GM10847 (cell line): Measurements from ENCODE around the gene PRM2.

Experiments used
- POLR2A ChIP-seq: IDR thresholded peaks from 2 replicates; pipeline ENCODE4 v1.6.1; 2011; ENCODE audit not compliant: insufficient read length; ENCODE audit errors: extremely low read depth

The PRM2 gene

DNA sequence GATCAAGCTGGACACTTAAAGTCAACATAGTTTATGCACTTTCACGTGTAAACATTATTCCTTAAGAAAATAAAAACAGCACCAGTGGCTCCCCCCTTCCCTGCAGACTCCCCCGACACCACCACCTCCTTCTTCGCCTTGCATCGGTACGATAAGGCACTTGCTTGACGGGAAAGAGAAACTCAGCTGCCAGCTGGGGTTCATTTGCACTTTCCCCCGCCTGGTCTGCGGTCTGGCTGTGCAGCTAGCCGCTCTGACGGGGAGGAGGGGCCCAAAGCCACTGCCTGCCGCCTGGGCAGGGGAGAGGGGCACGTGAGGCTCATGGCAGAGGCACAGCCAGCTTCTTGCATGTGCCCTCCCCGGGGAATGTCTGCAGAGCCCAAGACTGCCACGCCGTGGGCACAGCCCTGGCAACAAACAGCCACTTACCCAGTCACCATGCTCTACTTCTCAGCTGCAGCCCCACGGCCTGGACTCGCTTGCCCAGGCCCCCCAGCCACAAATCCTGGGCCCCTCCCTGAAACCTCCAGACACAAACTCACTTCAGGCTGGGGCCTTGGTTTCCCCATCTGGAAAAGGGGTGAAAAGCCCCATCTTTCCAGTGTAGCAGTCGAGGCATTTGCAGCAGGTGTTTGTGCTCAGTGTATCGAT, 21.3 kb upstream of the PRM2 start:
- no peak for TF ChIP-seq POLR2A

DNA sequence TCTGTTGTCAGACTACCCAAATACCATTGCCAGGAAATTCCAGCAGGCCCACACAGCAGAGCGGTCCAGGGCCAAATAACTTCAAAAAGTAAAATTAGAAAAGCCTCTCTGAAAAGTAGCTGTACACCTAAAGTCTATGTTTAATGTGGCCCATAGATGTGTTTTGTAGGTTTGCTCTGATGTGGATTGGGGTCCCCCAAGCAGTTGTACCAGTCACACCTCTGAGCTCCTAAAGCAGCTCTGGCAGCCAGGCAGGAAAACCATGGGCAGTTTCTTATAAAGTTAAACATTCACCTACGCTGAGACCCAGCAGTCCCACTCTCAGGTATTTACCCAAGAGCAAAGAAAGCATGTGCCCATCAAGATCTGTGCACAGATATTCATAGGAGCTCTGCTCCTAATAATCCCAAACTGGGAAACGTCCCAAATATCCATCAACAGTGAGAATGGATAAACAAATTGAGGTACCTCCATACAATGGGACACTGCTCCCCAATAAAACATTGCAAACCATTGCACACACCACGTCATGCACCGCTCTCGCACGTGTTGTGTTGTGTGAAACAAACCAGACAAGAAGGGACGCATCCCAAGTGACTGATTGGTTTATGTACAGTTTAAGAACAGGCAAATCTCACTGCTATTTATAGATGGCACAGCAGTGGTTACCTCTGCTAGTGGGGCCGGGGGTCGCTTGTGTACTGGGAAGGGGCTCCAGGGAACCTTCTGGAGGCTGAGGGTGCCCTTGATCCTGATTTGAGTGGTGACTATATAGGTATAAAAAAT, 20.6 kb upstream of the PRM2 start:
- no peak for TF ChIP-seq POLR2A

DNA sequence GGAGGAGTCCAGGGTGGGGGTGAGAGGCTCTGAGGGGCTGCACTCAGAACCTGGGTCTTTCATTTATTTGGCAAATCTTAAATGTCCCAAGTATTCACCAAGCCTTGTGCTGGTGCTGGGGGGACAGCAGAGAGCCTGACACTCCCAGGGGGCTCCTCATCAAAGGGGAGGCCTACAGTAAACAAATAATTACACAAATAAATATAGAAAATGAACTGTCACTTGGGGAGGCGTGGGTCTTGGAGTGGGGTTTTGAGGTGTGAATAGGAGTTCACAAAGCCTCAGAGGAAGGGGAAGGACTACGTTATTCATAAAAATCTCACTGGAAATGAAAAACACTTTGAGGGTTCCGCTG, 20.0 kb upstream of the PRM2 start:
- no peak for TF ChIP-seq POLR2A

DNA sequence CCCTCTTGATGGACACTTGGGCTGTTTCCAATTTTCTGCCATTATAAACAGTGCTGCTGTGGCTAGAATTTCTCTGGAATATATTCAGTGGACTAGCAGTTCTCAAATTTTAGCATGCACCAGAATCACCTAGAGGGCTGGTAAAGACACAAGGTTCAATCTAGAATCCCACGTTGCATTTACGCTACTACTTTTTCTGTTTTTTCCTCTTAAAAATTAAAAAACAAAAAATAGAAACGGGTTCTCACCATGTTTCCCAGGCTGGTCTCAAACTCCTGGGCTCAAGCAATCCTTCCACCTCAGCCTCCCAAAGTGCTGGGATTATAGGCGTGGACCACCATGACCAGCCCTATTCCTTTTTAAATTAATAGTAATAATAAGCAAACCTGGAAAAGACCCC, 19.4 kb upstream of the PRM2 start:
- TF ChIP-seq POLR2A, result no peak

DNA sequence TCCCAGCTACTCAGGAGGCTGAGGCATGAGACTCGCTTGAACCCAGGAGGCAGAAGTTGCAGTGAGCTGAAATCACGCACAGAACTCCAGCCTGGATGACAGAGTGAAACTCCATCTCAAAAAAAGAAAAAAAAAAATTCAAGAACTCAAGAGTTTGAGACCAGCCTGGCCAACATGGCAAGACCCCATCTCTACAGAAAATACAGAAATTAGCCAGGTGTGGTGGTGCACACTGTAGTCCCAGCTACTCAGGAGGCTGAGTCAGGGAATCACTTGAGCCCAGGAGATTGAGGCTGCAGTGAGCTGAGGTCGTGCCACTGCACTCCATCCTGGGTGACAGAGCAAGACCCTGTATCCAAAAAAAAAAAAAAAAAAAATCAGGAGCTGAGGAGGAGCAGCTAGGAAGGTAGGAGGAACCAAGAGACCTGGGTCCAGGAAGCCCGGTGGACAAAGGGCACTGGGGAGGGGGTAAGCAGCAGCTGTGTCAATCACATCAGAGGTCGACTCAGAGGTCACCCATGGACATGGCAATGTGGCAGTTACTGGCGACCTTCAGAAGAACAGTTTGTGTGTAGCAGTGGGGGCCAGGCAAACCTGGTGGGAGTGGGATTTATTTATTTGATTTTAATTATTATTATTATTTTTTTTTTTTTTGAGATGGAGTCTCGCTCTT, 15.9 kb upstream of the PRM2 start:
- TF ChIP-seq POLR2A, result no peak

DNA sequence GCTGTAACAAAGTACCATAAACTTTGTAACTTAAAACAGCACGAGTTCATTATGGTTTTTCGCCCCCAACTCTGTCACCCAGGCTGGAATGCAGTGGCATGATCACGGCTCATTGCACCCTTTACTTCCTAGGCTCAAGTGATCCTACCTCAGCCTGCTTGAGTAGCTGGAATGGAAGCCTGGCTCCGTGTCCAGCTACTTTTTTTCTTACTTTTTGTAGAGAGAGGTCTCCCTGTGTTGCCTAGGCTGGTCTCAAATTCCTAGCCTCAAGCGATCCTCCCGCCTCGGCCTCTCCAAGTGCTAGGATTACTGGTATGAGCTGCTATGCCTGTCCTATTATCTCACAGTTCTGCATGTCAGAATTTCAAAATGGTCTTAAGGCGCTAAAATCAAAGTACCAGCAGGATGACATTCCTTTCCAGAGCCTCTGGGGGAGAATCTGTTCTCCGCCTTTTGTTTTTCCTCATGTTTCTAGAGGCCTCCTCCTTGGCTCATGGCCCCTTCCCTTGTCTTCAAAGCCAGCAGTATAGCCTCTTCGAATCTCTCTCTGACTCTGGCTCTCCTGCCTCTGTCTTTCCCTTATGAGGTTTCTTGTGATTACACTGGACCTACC, 14.9 kb upstream of the PRM2 start:
- TF ChIP-seq POLR2A, result no peak

DNA sequence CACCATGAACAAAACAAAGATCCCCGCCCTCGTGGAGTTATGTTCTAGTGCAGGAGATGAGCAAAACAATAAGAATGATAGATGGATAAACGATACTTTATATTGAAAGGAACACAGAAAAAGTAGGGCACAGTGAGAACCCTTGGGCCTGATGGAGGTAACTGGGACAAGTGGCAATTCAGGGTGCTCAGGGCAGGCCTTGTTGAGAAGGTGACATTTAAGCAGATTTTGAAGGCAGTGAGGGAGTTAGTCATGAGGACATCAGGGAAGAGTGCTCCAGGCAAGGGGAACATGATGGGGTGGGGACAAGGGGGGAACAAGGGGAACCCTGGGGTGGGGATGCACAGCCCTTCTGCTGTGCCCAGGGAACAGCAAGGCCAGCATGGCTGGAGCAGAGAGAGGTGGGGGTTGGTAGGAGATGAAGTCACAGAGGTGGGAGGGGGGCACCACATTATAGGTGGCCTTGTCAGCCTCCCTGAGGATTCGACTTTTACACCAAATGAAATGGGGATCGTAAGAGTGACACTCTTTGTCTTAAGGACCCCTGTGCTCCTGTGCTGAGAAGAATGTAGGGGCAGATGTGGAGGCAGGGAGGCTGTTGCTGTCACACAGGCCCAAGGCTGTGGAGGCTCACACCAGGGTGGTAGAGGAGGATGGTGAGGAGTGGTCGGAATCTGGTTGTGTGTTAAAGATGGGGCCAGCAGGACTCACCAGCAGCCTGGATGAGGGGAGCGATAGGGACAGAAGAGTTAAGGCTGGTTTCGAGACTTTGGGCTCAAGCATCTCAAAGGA, 14.0 kb upstream of the PRM2 start:
- no peak for TF ChIP-seq POLR2A

DNA sequence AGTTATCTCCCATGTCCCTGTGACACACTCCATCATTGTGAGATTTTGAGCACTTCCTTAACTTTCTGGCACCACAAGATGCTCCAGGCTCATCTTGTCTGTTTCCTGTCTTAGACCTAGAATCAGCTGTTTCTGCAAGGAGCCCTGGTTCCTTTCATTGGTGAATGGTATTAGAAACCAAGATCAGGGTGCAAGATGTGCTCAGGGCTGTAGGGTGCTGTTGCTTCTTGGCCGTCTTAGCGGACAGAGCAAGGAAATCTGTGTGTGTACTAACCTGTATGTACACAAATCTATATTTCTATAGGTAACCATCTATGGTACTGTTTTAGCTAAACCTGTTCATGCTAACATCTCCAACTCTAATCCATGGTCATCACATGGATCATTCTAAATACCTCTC, 12.9 kb upstream of the PRM2 start:
- TF ChIP-seq POLR2A, result no peak

DNA sequence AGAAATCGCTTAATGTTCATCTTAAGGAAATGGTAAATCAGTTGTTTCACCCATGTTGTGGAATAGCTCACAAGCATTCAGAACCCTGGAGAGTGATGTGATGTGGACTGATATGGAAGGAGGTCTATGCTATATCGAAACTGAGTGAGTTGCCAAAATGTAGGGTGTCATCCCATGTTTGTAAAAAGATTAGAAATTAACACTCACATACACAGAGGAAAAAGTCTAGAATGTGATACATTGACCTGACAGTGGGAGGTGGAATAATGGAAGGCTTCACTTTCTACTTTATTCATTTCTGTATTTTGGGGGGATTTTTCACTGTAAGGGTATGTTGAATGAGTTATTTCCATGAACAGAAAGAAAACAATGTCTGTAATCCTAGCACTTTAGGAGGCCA, 9.6 kb upstream of the PRM2 start:
- no peak for TF ChIP-seq POLR2A

DNA sequence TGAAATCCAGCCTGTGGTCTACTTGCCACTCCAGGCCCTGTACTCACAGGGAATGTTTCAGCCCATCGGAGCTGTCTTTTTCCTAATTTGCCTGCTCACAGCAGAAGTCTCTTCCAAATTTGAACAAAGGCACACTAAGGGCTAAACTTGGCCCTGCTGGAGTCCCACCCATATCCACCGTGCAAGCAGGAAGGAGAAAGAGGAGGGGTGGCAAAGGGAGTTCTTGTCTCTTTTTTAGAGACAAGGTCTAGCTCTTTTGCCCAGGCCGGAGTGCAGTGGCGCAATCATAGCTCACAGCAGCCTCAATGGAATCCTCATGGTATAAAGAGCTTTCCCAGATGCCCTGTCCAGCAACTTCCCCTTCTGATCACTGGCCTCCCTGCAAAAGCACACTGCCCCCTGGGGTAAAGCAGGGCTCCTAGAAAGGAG, 7.6 kb upstream of the PRM2 start:
- no peak for TF ChIP-seq POLR2A

DNA sequence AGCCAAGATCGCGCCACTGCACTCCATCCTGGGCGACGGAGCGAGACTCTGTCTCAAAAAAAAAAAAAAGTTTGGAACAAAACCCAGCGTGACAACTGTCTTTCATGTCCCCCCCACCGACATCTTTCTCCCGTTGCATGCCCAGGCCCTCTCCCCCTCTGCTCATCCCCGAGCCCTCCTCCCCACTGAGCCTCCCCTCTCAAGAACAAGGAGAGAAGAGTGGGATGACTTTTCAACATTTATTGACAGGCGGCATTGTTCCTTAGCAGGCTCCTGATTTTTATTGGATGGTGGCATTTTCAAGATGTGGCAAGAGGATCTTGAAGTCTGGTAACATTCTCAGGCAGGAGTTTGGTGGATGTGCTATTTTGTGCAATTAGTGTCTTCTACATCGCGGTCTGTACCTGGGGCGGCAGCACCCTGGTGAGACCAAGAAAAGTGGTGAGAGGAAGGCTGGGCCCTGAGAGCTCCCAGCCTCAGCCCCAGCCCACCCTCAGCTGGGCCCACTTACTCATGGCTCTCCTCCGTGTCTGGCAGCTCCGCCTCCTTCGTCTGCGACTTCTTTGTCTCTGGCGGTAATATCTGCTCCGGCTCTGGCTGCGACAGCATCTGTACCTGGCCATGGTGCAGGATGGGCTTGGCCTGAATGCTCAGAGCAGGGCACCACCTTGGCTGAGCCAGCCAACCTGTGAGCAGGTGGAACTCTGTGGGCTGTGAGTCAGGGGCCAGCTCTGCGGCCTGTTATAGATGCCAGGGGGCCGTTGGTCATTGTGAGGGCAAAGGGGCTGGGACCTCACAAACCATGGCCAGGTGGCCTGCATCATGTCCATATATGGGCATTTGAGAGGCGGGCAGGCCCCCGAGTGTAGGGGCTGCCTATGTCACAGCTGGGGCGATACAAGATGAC, 4.6 kb upstream of the PRM2 start, which contains the start of gene PRM1:
Gene PRM1 (minus strand): TSS at position 715 of the 907 bp plus-strand sequence. CDS start 92 bp downstream, at position 623.
- TF ChIP-seq POLR2A, result no peak

DNA sequence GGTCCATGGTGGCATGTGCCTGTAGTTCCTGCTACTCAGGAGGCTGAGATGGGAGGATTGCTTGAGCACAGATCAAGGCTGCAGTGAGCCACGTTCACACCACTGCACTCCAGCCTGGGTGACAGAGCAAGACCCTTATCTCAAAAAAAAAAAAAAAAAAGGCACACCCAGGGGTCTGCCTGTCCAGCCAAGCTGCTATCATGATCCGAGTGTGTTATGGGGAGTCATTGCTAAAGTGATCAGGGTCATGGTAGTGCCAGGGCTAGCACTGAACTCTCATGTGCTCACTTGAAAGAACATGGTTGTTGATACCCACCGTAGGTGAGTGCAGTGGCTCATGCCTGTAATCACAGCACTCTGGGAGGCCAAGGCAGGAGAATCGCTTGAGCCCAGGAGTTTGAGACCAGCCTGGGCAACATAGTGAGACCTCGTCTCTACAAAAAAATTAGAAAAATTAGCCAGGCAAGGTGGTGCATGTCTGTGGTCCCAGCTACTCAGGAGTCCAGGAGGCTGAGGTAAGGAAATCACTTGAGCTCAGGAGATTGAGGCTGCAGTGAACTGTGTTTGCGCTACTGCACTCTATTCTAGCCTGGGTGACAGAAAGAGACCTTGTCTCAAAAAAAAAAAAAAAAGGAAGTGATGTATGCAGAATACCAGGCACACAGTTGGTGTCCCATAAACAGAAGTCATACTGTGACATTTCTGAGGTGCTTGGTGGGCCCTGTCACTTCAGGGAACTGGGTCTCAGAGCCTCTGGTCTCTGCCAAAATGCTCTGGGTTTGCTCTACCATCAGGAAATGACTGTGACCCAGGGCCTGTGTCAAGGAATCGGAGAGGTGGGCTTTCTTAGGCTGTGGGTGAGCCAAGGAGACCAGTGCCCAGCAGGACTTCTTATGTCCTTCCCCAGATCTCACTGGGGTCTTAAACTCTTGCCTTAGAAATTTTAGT, 2.7 kb upstream of the PRM2 start:
- TF ChIP-seq POLR2A, result no peak
